Measurements from ENCODE around the gene DAP.

DNA sequence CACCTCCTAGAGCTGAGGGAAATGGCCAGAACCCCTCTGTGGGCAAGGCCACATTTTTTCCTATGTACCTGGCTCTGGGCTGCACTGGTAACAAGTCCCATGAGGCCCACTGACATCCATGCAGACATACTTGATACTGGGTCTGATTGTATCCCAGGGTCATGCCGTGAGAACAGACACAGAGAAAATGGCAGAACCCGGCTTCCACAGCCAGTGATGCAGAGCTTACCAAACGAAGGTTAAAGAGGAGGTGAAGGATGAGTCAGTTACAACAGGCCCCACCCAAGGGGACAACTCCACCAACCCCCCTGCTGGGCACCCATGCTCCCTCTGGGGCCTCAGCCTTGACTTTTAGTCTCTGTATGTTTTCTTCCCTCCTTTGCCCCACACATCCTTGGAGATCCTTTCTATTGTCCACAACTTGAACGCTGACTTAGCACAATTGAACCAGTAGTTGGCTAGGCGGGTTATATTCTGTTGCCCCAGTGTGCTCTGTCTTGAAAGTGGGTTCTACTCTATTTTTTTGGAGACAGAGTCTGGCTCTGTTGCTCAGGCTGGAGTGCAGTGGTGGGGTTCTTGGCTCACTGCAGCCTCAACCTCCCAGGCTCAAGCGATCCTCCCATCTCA lies 93.5 kb downstream of the DAP start:
- TF ChIP-seq, protein P1, sequence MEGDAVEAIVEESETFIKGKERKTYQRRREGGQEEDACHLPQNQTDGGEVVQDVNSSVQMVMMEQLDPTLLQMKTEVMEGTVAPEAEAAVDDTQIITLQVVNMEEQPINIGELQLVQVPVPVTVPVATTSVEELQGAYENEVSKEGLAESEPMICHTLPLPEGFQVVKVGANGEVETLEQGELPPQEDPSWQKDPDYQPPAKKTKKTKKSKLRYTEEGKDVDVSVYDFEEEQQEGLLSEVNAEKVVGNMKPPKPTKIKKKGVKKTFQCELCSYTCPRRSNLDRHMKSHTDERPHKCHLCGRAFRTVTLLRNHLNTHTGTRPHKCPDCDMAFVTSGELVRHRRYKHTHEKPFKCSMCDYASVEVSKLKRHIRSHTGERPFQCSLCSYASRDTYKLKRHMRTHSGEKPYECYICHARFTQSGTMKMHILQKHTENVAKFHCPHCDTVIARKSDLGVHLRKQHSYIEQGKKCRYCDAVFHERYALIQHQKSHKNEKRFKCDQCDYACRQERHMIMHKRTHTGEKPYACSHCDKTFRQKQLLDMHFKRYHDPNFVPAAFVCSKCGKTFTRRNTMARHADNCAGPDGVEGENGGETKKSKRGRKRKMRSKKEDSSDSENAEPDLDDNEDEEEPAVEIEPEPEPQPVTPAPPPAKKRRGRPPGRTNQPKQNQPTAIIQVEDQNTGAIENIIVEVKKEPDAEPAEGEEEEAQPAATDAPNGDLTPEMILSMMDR (conservative IDR thresholded peaks at IDR 0.05 in 1 of 2, IDR thresholded peaks at IDR 0.05 in 1 of 2; ENCODE audit: low read depth in 1 of 2, low read length in 2 of 2), result no peak
- no peak for TF ChIP-seq EZH2 (IDR thresholded peaks at IDR 0.05; ENCODE audit: low read length, missing control alignments)

All from fibroblast of lung (primary cell).